Activated CD4-positive, alpha-beta T cell treated with anti-CD3 and anti-CD28 coated beads, Interleukin-2, amount 50 U/mL, for 48 hours (primary cell): Measurements from ENCODE around the gene CARD11.
"Not testable (repeated sequence)": the region's sequence is repeated elsewhere in the genome, so short reads cannot be mapped to it uniquely, and the experiment has no call there.

ENCODE experiments used
- DNase-seq, 2 experiments: peaks; one replicate each; pipeline ENCODE4 v3.0.0-alpha.2; 2020

CARD11 gene

GRCh38 chr7:2922866-2923265, 120.8 kb downstream of the CARD11 start:
- DNase-seq: no peak

DNA sequence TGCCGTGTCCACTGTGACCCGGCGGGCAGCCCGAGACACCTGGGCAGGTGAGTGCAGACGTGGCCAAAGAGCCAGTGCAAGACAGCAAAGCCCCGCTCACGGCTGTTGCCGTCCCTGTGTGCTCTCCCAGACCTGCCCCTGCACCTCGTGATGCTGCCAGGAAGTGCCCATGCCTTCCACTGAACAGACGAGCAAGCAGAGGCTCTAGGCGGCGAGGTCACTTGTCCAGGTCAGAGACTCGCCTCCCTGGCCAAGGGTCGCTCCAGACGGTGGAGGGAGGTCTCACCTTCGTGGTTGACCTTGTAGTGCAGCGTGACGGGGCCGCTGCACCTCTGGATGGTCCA, 121.3 kb downstream of the CARD11 start:
- no peak for DNase-seq

DNA sequence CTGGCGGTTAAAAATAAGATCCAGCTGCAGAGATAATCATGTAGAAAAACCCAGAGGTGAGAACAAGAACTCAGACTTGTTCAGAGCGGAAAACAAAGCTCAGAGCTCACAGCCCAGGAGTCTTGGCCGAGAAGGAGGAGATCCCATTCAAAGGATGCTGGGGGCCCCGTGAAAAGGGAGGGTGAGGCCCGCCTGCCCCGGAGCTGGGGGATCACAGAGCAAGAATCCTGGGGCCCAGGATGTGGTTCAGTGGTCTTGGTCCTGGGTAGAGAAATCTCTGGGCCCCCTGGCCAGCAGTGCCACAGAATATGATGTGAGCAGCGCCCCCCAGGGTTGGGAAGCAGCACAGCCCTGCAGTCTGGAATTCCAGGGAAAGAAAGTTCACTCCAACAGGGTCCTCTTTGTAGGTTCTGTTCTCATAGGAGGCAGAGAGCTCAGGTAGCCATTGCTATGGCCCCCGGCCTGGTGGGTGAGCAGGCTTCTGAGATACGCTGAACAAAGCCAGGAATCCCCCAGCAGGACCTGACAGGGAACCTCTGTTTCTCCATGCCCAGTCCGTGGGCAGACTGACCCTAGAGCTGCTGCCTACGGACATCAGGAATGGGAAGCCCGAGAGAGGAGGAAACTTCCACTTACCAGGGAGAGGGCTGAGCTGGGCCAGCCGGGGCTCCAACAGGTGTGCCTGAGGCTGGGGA, 121.9 kb downstream of the CARD11 start:
- DNase-seq: no peak

GRCh38 chr7:2920956-2921652, 122.6 kb downstream of the CARD11 start:
- no peak for DNase-seq

GRCh38 chr7:2920480-2920879, 123.2 kb downstream of the CARD11 start:
- not testable (repeated sequence) for DNase-seq

- DNase-seq: no peak
Observed at GRCh38 chr7:2920041-2920440, 123.6 kb downstream of the CARD11 start.

DNA sequence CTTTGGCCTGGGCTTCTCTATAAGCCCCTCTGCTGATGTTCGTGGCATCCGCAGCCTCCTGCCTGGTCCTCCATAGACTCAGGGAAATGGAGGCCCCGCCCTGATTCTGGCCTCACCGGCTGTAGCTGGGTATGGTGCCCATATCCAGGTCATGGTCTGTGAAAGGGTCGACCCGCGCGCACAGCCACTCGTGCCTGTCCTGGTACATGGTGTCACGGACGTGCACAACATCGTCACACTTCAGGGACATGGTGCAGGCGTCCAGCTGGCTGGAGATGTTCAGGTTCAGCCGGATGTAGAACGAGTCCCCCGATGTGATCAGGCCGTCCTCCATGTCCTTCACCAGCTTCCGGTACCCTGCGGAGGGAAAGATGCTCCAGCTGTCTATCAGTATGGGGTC, 124.4 kb downstream of the CARD11 start:
- no peak for DNase-seq

- DNase-seq: no peak
Observed at GRCh38 chr7:2918406-2918805, 125.3 kb downstream of the CARD11 start.

DNA sequence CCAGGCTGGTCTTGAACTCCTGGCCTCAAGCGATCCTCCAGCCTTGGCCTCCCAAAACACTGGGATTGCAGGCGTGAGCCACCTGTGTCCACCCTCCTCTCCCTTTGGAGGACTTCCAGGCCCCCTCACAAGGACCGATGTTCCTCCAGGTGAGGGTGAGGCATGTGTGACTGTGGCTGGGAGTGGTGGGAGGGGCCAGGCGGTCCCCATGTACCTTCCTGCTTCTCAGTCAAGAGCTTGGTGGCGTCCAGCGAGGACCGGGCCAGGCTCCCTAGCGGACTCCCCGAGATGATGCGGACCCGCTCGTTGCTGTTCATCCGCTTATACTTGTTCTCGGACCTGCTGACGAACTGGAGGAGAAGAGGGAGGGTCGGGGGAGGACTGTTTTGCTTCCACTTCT, 128.6 kb downstream of the CARD11 start:
- DNase-seq: no peak

DNA sequence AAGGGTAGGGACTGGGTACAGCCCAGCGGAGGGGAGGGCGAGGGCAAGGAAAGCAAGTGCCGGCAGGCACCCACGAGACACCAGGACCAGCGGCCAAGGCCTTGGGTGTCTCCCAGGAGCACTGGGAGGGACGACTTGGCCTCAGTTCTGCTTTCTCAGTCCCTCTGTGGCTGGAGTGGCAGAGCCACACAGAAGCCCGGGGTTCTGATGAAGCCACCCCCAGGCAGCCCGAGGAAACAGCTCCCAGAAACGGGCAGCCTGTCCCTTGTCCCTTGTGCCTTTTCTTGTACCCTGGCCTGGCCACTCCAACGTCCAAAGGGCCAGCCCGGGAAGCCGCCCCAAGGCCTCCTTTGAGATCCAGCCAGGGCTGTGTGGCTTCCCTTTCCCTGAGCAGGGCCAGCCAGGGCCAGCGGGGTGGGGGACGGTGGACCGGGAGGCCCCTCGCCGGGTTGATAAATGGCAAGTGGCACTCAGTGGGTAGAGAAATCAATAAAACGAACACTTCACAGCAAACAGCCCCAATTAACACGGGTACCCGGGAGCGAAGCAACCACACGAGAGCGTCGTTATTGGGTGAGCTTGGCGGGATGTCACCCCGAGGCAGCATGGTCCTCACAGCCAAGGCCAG, 129.8 kb downstream of the CARD11 start:
- DNase-seq: no peak

GRCh38 chr7:2912684-2913439, 130.8 kb downstream of the CARD11 start:
- DNase-seq: no peak

DNA sequence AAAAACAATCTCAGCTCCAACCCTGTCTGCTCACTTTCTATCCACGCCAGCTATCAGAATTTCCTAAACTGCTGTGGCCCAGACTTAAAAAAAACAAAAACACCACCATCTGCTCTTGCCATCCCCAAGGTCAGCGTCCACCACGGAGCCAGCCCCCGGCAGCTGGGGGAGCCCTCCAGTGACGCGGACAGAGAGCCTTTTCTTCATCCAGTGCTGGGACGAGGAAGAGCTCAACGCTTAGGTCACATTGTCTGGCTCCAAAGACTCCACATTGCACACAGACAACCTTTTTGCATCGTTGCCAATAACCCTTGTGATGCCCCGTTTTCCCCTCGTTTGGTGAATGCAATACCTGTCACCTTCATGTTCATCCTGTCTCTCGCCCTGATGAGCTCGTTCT, 132.2 kb downstream of the CARD11 start:
- no peak for DNase-seq

DNA sequence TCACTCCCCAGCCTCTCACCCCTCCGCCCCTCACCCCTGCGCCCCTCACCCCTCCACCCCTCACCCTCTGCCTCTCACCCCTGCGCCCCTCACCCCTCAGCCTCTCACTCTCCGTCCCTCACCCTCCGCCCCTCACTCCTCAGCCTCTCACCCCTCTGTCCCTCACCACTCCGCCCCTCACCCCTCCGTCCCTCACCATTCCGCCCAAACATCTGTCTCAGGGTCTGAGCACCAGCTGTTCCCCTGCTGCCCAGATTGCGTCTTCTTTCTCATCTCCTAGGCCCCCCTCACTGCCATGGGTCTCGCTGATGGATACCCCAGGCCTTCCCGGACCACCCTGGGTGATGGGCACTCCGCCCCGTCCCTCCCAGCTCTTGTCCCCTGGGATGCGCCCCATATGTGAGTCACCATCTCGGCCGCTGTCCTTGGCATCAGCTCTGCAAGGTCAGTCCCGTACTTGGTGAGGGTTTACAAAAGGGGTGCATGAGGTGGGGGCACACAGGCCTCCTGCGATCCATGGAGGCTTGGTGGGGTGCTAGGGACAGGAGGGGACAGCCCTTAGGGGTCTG, 134.1 kb downstream of the CARD11 start:
- DNase-seq: no peak

DNA sequence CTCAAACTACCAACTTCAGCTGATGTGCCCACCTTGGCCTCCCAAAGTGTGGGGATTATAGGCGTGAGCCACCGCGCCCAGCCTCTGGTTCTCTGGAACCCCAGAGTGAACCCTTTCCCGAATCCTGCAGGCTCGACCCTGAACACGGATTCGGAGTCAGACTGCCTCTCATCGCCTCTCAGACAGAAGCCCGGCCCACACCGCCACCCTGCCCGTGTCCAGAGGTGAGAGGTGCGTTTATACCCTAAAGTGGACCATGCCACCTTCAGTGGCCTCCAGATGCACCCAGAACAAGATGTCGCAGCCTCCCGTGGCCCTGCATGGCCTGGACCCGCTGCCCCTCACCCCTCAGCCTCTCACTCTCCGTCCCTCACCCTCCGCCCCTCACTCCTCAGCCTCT, 134.6 kb downstream of the CARD11 start:
- DNase-seq: no peak

GRCh38 chr7:2908103-2908683, 135.5 kb downstream of the CARD11 start:
- no peak for DNase-seq

- DNase-seq: no peak
Observed at GRCh38 chr7:2906197-2906931, 137.3 kb downstream of the CARD11 start.

- no peak for DNase-seq
Observed at GRCh38 chr7:2905500-2905899, 138.2 kb downstream of the CARD11 start.

DNA sequence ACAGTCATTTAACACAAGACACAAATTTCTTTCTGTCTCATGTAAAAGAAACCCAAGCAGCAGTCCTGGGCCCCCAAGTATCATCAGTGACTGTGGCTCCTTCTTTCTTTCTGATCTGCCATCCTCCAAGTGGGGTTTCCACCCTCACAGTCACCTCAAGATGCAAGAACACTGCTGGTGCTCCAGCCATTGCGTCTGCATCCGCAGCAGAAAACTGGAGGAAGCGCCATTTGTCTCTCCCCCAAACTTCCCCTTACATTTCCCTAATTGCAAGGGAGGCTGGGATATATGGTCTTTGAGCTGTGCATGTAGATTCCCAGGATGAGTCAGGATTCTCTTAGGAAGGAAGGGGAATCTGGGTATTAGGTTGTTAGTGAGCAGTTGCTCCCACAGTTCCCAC, 138.6 kb downstream of the CARD11 start:
- no peak for DNase-seq

DNA sequence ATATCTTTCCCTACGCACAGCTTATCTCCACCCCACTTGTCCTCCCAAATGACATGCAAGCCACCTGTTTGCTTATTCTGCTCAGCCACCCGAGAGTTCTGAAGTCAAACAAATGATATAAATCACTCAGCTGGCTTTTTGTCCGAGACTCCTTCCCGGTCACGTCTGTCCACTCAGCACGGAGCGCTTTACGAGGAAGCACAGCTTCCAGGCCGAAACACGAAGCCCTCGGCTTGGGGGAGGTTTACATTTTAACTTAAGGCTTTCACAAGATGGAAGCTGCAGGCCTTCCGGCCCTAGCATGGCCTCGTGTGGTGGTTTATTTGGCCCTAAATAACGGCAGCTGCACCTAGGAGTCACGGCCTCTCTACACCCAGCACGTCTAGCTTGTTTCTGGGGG, 139.5 kb downstream of the CARD11 start:
- no peak for DNase-seq

- no peak for DNase-seq
Observed at GRCh38 chr7:2903682-2904162, 139.9 kb downstream of the CARD11 start.

DNA sequence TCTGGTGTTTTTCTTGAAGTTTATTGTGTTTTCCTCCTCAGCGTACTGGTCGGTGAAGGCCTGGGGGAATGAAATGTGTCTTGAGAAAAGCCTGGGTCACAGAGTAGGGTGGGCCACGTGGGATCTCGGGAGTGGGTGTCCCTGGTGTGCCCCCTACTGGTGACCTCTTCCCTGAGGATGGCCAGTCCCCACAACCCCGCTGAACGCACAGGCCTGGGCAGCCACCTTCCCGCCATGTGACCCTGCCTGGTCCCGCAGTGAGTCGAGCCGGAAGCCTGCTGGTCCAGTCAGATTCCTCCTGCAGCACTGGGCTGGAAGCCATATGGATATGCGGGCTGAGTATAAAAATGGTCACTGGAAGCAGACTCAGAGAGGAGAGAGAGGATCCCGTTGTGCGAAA, 146.6 kb downstream of the CARD11 start:
- DNase-seq: no peak

GRCh38 chr7:2896131-2896530, 147.5 kb downstream of the CARD11 start:
- DNase-seq: no peak
